Smooth muscle cell (in vitro differentiated cells): ENCODE measurements around the gene CHMP5. TPM values are rescaled to one million over a fixed set of nuclear protein-coding genes. Genes with fewer than 3 reads are reported as not detected.

Experiments used
- DNase-seq: peaks from one replicate; lab custom pipeline; 2025; ENCODE audit not compliant: unreplicated experiment; lab: John Stamatoyannopoulos, UW
- H2AFZ ChIP-seq: fragments of 200-600 bp; sonication (generic); 2 replicates; pipeline ENCODE4 v1.6.0; 2016; ENCODE audit warnings: antibody characterized with exemption, low read depth, mild to moderate bottlenecking
- H3F3A ChIP-seq: fragments of 200-600 bp; sonication (generic); 2 replicates; pipeline ENCODE4 v1.6.0; 2017; ENCODE audit warnings: antibody characterized with exemption, low read depth
- H3K27ac ChIP-seq: fragments of 200-600 bp; sonication (generic); 2 replicates; pipeline ENCODE4 v1.5.1; 2016; ENCODE audit warnings: low read depth, mild to moderate bottlenecking
- H3K27me3 ChIP-seq: fragments of 200-600 bp; sonication (generic); 2 replicates; pipeline ENCODE4 v1.6.1; 2016; ENCODE audit warnings: low read depth, mild to moderate bottlenecking
- H3K36me3 ChIP-seq: fragments of 200-600 bp; sonication (generic); 2 replicates; pipeline ENCODE4 v1.5.1; 2016; ENCODE audit warnings: low read depth
- H3K4me1 ChIP-seq: fragments of 200-600 bp; sonication (generic); 2 replicates; pipeline ENCODE4 v1.5.1; 2016; ENCODE audit warnings: low read depth
- H3K4me2 ChIP-seq: fragments of 200-600 bp; sonication (generic); 2 replicates; pipeline ENCODE4 v1.6.0; 2016; ENCODE audit warnings: mild to moderate bottlenecking
- H3K4me3 ChIP-seq: fragments of 200-600 bp; sonication (generic); 2 replicates; pipeline ENCODE4 v1.5.1; 2016; ENCODE audit warnings: mild to moderate bottlenecking
- H3K79me2 ChIP-seq: fragments of 200-600 bp; sonication (generic); 2 replicates; pipeline ENCODE4 v1.6.0; 2016; ENCODE audit warnings: low read depth, mild to moderate bottlenecking
- H3K9ac ChIP-seq: fragments of 200-600 bp; sonication (generic); 2 replicates; pipeline ENCODE4 v1.6.0; 2016; ENCODE audit warnings: low read depth
- H3K9me3 ChIP-seq: fragments of 200-600 bp; sonication (generic); replicated peaks from 2 replicates; pipeline ENCODE4 v1.5.1; 2016; ENCODE audit warnings: low read depth
- H4K20me1 ChIP-seq: fragments of 200-600 bp; sonication (generic); 2 replicates; pipeline ENCODE4 v1.6.0; 2016; ENCODE audit warnings: low read depth
- WGBS: methylation state at CpG from one replicate; pipeline ENCODE4 v1.1.7; 2016; ENCODE audit warnings: low lambda C conversion rate; 5-methylcytosine and 5-hydroxymethylcytosine counted together
- polyA plus RNA-seq: library from polyadenylated mRNA; unstranded; fragments of >200 nt; fragmentation: Nextera tagmentation; extraction: Ambion mirVana; gene quantifications from 2 replicates; pipeline ENCODE4 v1.2.1, GENCODE V29; 2016
- total RNA-seq: library from RNA; depleted of rRNA; stranded (reverse); fragments of >200 nt; gene quantifications from 2 replicates; pipeline ENCODE4 v1.2.3, GENCODE V29; 2014
- TF ChIP-seq, protein P1 (sequence below): fragments of 200-600 bp; sonication (generic); IDR thresholded peaks from 2 replicates; pipeline ENCODE4 v1.5.1; 2017; ENCODE audit warnings: borderline replicate concordance, mild to moderate bottlenecking, antibody characterized with exemption; ENCODE audit not compliant: insufficient read depth, poor library complexity, severe bottlenecking

The CHMP5 gene
- total and polyA plus RNA-seq, 2 experiments from 2014 or later = 99.3 to 112 TPM

DNA sequence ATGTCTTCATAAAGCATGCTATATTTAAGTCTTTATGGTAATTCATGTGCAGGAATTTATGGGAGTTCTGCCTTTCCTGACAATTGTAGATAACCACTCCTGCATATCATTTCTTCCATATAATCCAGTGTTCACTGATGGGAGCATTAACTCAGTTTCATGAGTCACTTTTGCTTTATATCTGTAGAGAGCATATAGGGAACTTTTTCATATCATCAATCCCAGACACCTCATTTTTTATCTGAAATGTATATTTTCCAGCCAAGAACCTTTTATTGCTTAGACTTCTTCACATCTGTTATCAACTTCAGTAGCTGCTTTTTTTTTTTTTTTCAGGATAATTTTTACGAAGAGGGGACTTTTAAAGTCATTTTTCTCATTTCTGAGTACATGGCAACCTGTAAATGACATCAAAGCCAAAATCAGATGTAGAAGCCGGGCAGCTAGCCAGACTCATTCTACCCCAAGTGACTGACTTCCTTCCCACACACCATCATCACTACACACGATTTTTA lies 66.6 kb downstream of the CHMP5 start:
- no peak for DNase-seq
- Histone ChIP-seq H3K36me3 (no peaks in the 10 kb centered on the region), H3F3A (no peaks in the 10 kb centered on the region), H3K4me3 (no peak overlapping the region), H4K20me1 (no peaks in the 10 kb centered on the region), H3K4me2 (no peak overlapping the region), H3K4me1 (no peaks in the 10 kb centered on the region), H3K27ac (peak overlapping the region; percentile 62), H3K9me3 (no peaks in the 10 kb centered on the region), H3K27me3 (no peaks in the 10 kb centered on the region), H3K79me2 (no peaks in the 10 kb centered on the region), H3K9ac (no peak overlapping the region), H2AFZ (no peak overlapping the region)
- 74% methylated on average over 3 of the region's 3 CpGs for WGBS
- TF ChIP-seq, protein P1, sequence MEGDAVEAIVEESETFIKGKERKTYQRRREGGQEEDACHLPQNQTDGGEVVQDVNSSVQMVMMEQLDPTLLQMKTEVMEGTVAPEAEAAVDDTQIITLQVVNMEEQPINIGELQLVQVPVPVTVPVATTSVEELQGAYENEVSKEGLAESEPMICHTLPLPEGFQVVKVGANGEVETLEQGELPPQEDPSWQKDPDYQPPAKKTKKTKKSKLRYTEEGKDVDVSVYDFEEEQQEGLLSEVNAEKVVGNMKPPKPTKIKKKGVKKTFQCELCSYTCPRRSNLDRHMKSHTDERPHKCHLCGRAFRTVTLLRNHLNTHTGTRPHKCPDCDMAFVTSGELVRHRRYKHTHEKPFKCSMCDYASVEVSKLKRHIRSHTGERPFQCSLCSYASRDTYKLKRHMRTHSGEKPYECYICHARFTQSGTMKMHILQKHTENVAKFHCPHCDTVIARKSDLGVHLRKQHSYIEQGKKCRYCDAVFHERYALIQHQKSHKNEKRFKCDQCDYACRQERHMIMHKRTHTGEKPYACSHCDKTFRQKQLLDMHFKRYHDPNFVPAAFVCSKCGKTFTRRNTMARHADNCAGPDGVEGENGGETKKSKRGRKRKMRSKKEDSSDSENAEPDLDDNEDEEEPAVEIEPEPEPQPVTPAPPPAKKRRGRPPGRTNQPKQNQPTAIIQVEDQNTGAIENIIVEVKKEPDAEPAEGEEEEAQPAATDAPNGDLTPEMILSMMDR = no peak

Other genes starting within 250 kb of the CHMP5 start
- 151 and 161 TPM in 2 replicates for gene DNAJA1, start 239.8 kb upstream of the CHMP5 start, total RNA-seq
- 141 and 152 TPM in 2 replicates for gene DNAJA1, start 239.8 kb upstream of the CHMP5 start, polyA plus RNA-seq
- gene SMU1, start 188.4 kb upstream of the CHMP5 start, total RNA-seq = 17.4 and 18.8 TPM in 2 replicates
- gene SMU1, start 188.4 kb upstream of the CHMP5 start, polyA plus RNA-seq = 13.7 and 15.1 TPM in 2 replicates
- 46.9 and 56.3 TPM in 2 replicates for gene B4GALT1, start 97.7 kb upstream of the CHMP5 start, total RNA-seq
- gene B4GALT1, start 97.7 kb upstream of the CHMP5 start, polyA plus RNA-seq = 49.2 and 49.3 TPM in 2 replicates
- not detected in 2 replicates for gene SPINK4, start 24.9 kb upstream of the CHMP5 start, total RNA-seq
- gene SPINK4, start 24.9 kb upstream of the CHMP5 start, polyA plus RNA-seq = not detected in 2 replicates
- 34.1 and 39.9 TPM in 2 replicates for gene BAG1, start 341 bp upstream of the CHMP5 start, total RNA-seq
- 43.3 and 56.4 TPM in 2 replicates for gene BAG1, start 341 bp upstream of the CHMP5 start, polyA plus RNA-seq
- 19.3 and 20.5 TPM in 2 replicates for gene NFX1, start 25.5 kb downstream of the CHMP5 start, total RNA-seq
- 18.4 and 22.8 TPM in 2 replicates for gene NFX1, start 25.5 kb downstream of the CHMP5 start, polyA plus RNA-seq
- 0.76 TPM in 1 of 2 replicates, not detected in the other for gene AQP7, start 137.5 kb downstream of the CHMP5 start, total RNA-seq
- gene AQP7, start 137.5 kb downstream of the CHMP5 start, polyA plus RNA-seq = 0.45 TPM in 1 of 2 replicates, not detected in the other
- 20.9 and 33.3 TPM in 2 replicates for gene AQP3, start 182.5 kb downstream of the CHMP5 start, total RNA-seq
- 29.3 and 30.8 TPM in 2 replicates for gene AQP3, start 182.5 kb downstream of the CHMP5 start, polyA plus RNA-seq
- gene NOL6, start 208.9 kb downstream of the CHMP5 start, total RNA-seq = 14.0 and 23.0 TPM in 2 replicates
- gene NOL6, start 208.9 kb downstream of the CHMP5 start, polyA plus RNA-seq = 19.8 and 23.4 TPM in 2 replicates